Measurements from ENCODE around the gene PLPP2. TPM values are rescaled to one million over a fixed set of nuclear protein-coding genes. Genes with fewer than 3 reads are reported as not detected.

PLPP2 gene
- total RNA-seq, 6 donors from 2014 or later = 7.1 to 50.1 (median 16.7) TPM

DNA sequence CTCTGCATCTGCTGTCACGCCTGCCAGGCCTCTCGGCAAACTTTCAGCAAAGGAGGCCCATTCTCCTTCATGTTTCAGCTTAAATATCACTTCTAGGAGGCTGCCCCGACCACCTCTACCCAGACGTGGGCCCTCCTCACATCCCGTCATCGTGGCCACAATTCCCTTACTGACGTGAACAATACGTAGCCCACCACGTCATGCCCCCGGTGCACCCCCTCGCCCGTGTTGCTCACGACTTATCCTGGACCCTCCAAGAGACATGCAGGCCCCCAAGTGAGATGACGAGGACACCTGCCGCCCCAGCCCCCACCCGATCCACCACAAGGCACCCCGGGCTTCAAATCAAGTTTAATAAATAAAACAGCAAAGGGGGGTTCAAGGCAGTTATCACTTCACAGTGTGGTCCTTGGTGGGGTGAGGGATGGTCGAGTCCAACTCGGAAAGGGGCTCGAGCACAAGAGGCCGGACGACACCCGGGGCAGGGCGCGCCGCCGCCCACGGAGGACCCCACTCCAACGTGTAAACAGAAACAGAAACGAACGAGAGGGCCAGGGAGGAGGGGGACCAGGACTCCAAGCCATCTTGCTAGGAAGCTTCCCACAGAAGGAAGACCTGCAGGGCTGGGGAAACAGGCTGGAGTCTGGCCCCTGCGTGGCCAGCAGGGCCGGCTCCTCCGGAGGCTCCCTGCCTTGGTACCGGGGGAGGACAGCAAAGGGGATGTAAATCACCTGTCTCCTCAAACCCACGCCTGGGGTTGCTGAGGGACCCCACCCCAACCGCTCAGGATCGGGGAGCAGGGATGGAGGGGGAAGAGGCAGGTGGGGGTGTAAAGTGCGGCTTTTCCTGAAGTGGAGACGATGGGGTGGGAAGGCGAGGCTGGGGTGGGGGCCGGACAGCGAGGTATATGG is 14.3 kb upstream of the PLPP2 start:
- ATAC-seq (ENCODE audit: low FRiP score in 2 of 2) (peak; percentile 23 to 42), DNase-seq (no peak)
- H3K36me3 ChIP-seq = peaks cover 19 to 55% (median 42%) of the 10 kb centered on the region in 4 donors
- TF ChIP-seq, protein P1, sequence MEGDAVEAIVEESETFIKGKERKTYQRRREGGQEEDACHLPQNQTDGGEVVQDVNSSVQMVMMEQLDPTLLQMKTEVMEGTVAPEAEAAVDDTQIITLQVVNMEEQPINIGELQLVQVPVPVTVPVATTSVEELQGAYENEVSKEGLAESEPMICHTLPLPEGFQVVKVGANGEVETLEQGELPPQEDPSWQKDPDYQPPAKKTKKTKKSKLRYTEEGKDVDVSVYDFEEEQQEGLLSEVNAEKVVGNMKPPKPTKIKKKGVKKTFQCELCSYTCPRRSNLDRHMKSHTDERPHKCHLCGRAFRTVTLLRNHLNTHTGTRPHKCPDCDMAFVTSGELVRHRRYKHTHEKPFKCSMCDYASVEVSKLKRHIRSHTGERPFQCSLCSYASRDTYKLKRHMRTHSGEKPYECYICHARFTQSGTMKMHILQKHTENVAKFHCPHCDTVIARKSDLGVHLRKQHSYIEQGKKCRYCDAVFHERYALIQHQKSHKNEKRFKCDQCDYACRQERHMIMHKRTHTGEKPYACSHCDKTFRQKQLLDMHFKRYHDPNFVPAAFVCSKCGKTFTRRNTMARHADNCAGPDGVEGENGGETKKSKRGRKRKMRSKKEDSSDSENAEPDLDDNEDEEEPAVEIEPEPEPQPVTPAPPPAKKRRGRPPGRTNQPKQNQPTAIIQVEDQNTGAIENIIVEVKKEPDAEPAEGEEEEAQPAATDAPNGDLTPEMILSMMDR (IDR thresholded peaks at IDR 0.05) = no peak
- no peak for TF ChIP-seq POLR2A (IDR thresholded peaks at IDR 0.05)
- no peak for TF ChIP-seq EP300 (IDR thresholded peaks at IDR 0.05)
- no peak for TF ChIP-seq POLR2AphosphoS5 (IDR thresholded peaks at IDR 0.05)
- H3K9me3 ChIP-seq = no peaks in the 10 kb centered on the region
- H3K27me3 ChIP-seq = no peaks in the 10 kb centered on the region
- peak overlapping the region in 3 of 4 donors; percentile 85 to 91 (median 87) for H3K27ac ChIP-seq
- WGBS, 2 donors = 94% methylated on average over 43 of the region's 43 CpGs
- peaks cover 4 to 9% (median 7%) of the 10 kb centered on the region in 4 donors for H3K4me1 ChIP-seq
- no peak overlapping the region for H3K4me3 ChIP-seq

- 77 to 82% methylated on average over 22 of the region's 22 CpGs for whole genome bisulfite sequencing, 2 donors
- ATAC-seq (ENCODE audit: low FRiP score in 2 of 2) (peak; percentile 76 to 88), DNase-seq (peak in 1 of 2 donors; percentile 62)
- H3K9me3 ChIP-seq = no peaks in the 10 kb centered on the region
- peak overlapping the region in 3 of 4 donors; percentile 43 to 80 (median 61) for H3K27ac ChIP-seq
- peak in 1 of 2 donors; percentile 9 for TF ChIP-seq POLR2AphosphoS5 (IDR thresholded peaks at IDR 0.05)
- no peak for TF ChIP-seq EP300 (IDR thresholded peaks at IDR 0.05)
- H3K4me3 ChIP-seq = no peak overlapping the region
- peaks cover 21 to 34% (median 30%) of the 10 kb centered on the region in 4 donors for H3K4me1 ChIP-seq
- H3K27me3 ChIP-seq = peaks cover 0 to 19% (median 7%) of the 10 kb centered on the region in 4 donors
- no peaks in the 10 kb centered on the region for H3K36me3 ChIP-seq
Measured at GRCh38 chr19:296476-297225, 5.4 kb upstream of the PLPP2 start.

DNA sequence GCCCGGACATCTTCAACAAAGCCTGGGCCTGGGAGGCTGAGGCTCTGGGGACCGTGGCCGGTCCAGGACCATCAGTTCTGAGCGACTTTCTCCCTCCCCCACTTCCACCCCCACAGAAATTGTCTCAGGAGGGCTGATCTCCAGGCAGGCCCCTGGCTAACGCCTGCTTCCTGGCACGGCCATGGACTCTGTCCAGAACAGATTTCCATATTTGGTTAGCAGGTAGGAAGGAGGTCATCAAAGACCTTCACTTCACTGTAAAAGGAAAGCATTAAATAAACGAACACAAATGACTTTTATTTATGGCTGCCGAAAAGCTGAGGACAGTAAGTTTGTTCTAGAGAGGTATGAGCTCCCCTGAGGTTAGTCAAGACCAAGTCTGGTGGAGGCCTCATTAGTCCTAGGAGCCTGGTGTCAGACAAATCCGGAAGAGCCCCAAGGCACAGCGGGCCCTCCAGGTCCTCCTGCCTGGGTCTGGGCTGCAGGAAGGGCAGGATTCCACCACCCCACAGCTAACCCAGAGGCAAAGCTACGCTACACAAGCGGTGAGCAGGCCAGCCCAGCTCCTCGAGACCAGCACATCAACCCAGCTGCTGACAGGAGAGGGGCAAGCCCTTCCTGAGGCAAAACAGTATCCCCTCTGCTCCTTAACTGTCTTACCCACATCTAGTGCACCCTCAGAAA is 4.6 kb upstream of the PLPP2 start:
- Histone ChIP-seq H3K4me3 (no peak overlapping the region), H3K27ac (peak overlapping the region; percentile 8 to 80 (median 52)), H3K9me3 (no peaks in the 10 kb centered on the region), H3K36me3 (no peaks in the 10 kb centered on the region), H3K27me3 (peaks cover 0 to 26% (median 10%) of the 10 kb centered on the region in 4 donors), H3K4me1 (peaks cover 26 to 41% (median 34%) of the 10 kb centered on the region in 4 donors)
- ATAC-seq (ENCODE audit: low FRiP score in 2 of 2) (peak in 1 of 2 donors; percentile 47), DNase-seq (no peak)
- 60 to 64% methylated on average over 13 of the region's 13 CpGs for WGBS, 2 donors
- TF ChIP-seq POLR2AphosphoS5 (IDR thresholded peaks at IDR 0.05) = peak in 1 of 2 donors; percentile 70
- TF ChIP-seq POLR2A (IDR thresholded peaks at IDR 0.05) = no peak

DNA sequence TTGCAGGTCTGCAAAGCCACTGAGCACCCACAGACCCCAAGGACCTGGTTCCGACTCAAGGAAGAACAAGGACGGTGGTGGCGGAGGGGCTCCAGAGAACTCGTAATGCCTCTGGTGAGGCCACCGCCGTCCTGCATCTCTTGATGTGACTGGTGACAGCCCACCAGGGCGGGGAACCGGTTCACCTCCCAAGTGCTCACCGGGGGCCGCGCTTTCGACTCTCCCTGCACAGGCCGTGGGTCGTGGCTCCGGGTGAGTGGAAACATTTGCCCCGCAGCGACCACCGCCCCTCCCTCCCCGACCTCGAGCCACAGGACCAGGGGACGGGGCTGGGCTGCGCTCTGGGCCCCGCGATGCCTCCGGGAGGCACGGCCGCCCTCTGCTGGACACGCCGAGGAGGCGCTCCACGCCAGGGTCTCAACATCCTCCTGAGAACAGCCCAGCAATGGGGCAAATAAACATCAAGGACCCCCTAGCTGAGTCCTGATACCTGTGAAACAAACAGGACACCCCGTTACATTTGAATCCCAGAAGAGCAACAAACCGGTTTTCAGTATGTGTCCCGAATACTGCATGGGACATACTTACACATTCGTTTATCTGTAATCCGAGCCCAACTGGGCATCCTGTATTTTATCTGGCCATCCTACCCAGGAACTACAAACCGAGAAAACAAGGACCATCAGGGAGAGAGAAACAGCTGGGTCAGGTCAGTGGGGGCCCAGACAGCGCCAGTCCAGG is 3.9 kb upstream of the PLPP2 start:
- peak overlapping the region in 1 of 4 donors; percentile 29 for H3K4me3 ChIP-seq

More for the DNA sequence above, 3.9 kb upstream of the PLPP2 start:
- Histone ChIP-seq H3K9me3 (no peaks in the 10 kb centered on the region), H3K27me3 (peaks cover 0 to 30% (median 13%) of the 10 kb centered on the region in 4 donors), H3K36me3 (no peaks in the 10 kb centered on the region), H3K27ac (peak overlapping the region; percentile 8 to 75 (median 48)), H3K4me1 (peaks cover 31 to 48% (median 39%) of the 10 kb centered on the region in 4 donors)
- DNase-seq (peak in 1 of 2 donors; percentile 89), ATAC-seq (ENCODE audit: low FRiP score in 2 of 2) (peak; percentile 78 to 81)
- TF ChIP-seq, protein P1 (IDR thresholded peaks at IDR 0.05) = peak; percentile 56 to 75 (median 73)
- no peak for TF ChIP-seq POLR2AphosphoS5 (IDR thresholded peaks at IDR 0.05)
- WGBS, 2 donors = 22 to 27% methylated on average over 15 to 22 of the region's 38 CpGs

Data from upper lobe of left lung (tissue), 6 donors.